ENCODE measurements around the gene CCND3.
A peak's percentile ranks its signal among the peaks of the same experiment; 100 is the strongest.

CCND3 gene

GRCh38 chr6:41941280-41942066, at the start of gene CCND3:
TSS of gene CCND3 (minus strand) at chr6:41941808. CDS start at chr6:41941649, 159 bp downstream.
- peak within 1 kb of the TSS; percentile 83 for H3K4me3 ChIP-seq (ENCODE audit: low read length, poor library complexity, severe bottlenecking)
- H3K9ac ChIP-seq (ENCODE audit: low read depth, low read length, poor library complexity, severe bottlenecking), result peak within 1 kb of the TSS; percentile 98
- no peak for TF ChIP-seq CTCF (conservative IDR thresholded peaks at IDR 0.05; ENCODE audit: low read length)
- no peak for TF ChIP-seq EZH2phosphoT487 (IDR thresholded peaks at IDR 0.05; ENCODE audit: borderline replicate concordance)
- H3K9me3 ChIP-seq (ENCODE audit: insufficient read depth, low read depth, low read length), result no peaks in the 10 kb centered on the region
- peaks cover 51% of the 10 kb centered on the region for H3K79me2 ChIP-seq (ENCODE audit: insufficient read depth, low read length)
- peaks cover 10% of the 10 kb centered on the region; the same call in 1 of the 2 replicates for H3K36me3 ChIP-seq (ENCODE audit: insufficient read depth, low read length)
- H3K27me3 ChIP-seq (ENCODE audit: insufficient read depth, low read length, poor library complexity, severe bottlenecking), result peaks cover 6% of the 10 kb centered on the region
- H3K4me2 ChIP-seq (ENCODE audit: low read depth, low read length, poor library complexity, severe bottlenecking), result peak within 1 kb of the TSS; percentile 98
- H2AFZ ChIP-seq (ENCODE audit: low read length), result peak within 1 kb of the TSS; percentile 29; the same call in 1 of the 2 replicates
- peaks cover 8% of the 10 kb centered on the region; the same call in 1 of the 2 replicates for H3F3A ChIP-seq (ENCODE audit: low read depth)
- peaks cover 41% of the 10 kb centered on the region for H4K20me1 ChIP-seq (ENCODE audit: insufficient read depth, low read length, poor library complexity, severe bottlenecking)
- peaks cover 35% of the 10 kb centered on the region for H3K4me1 ChIP-seq (ENCODE audit: insufficient read depth, low read length, poor library complexity, severe bottlenecking)
- H3K9me2 ChIP-seq (replicated peaks; ENCODE audit: low read depth, low read length), result no peaks in the 10 kb centered on the region

- Histone ChIP-seq H2AFZ (ENCODE audit: low read length) (no peak overlapping the region), H3K4me2 (ENCODE audit: low read depth, low read length, poor library complexity, severe bottlenecking) (no peak overlapping the region)
Observed at GRCh38 chr6:41986339-41986738, 44.7 kb upstream of the CCND3 start.

GRCh38 chr6:41984623-41985022, 43.0 kb upstream of the CCND3 start:
- Histone ChIP-seq H3K27me3 (ENCODE audit: insufficient read depth, low read length, poor library complexity, severe bottlenecking) (no peaks in the 10 kb centered on the region), H3K9me2 (replicated peaks; ENCODE audit: low read depth, low read length) (no peaks in the 10 kb centered on the region), H2AFZ (ENCODE audit: low read length) (no peak overlapping the region), H4K20me1 (ENCODE audit: insufficient read depth, low read length, poor library complexity, severe bottlenecking) (no peaks in the 10 kb centered on the region), H3K9ac (ENCODE audit: low read depth, low read length, poor library complexity, severe bottlenecking) (no peak overlapping the region), H3K4me3 (ENCODE audit: low read length, poor library complexity, severe bottlenecking) (no peak overlapping the region), H3K9me3 (ENCODE audit: insufficient read depth, low read depth, low read length) (no peaks in the 10 kb centered on the region), H3K79me2 (ENCODE audit: insufficient read depth, low read length) (no peaks in the 10 kb centered on the region), H3F3A (ENCODE audit: low read depth) (no peaks in the 10 kb centered on the region), H3K36me3 (ENCODE audit: insufficient read depth, low read length) (no peaks in the 10 kb centered on the region), H3K4me1 (ENCODE audit: insufficient read depth, low read length, poor library complexity, severe bottlenecking) (peaks cover 3% of the 10 kb centered on the region), H3K4me2 (ENCODE audit: low read depth, low read length, poor library complexity, severe bottlenecking) (no peak overlapping the region)
- no peak for TF ChIP-seq EZH2phosphoT487 (IDR thresholded peaks at IDR 0.05; ENCODE audit: borderline replicate concordance)
- TF ChIP-seq CTCF (conservative IDR thresholded peaks at IDR 0.05; ENCODE audit: low read length), result no peak

More at GRCh38 chr6:41986339-41986738, 44.7 kb upstream of the CCND3 start:
- Histone ChIP-seq H3K79me2 (ENCODE audit: insufficient read depth, low read length) (no peaks in the 10 kb centered on the region), H3K36me3 (ENCODE audit: insufficient read depth, low read length) (no peaks in the 10 kb centered on the region), H3K9ac (ENCODE audit: low read depth, low read length, poor library complexity, severe bottlenecking) (no peak overlapping the region), H3K27me3 (ENCODE audit: insufficient read depth, low read length, poor library complexity, severe bottlenecking) (no peaks in the 10 kb centered on the region), H3K4me1 (ENCODE audit: insufficient read depth, low read length, poor library complexity, severe bottlenecking) (no peaks in the 10 kb centered on the region), H3K9me2 (replicated peaks; ENCODE audit: low read depth, low read length) (no peaks in the 10 kb centered on the region), H3F3A (ENCODE audit: low read depth) (no peaks in the 10 kb centered on the region), H3K4me3 (ENCODE audit: low read length, poor library complexity, severe bottlenecking) (no peak overlapping the region), H4K20me1 (ENCODE audit: insufficient read depth, low read length, poor library complexity, severe bottlenecking) (no peaks in the 10 kb centered on the region), H3K9me3 (ENCODE audit: insufficient read depth, low read depth, low read length) (no peaks in the 10 kb centered on the region)
- TF ChIP-seq CTCF (conservative IDR thresholded peaks at IDR 0.05; ENCODE audit: low read length) (no peak), EZH2phosphoT487 (IDR thresholded peaks at IDR 0.05; ENCODE audit: borderline replicate concordance) (no peak)

Measured in Loucy (cell line).